ENCODE results near the gene SKIC3.

DNA sequence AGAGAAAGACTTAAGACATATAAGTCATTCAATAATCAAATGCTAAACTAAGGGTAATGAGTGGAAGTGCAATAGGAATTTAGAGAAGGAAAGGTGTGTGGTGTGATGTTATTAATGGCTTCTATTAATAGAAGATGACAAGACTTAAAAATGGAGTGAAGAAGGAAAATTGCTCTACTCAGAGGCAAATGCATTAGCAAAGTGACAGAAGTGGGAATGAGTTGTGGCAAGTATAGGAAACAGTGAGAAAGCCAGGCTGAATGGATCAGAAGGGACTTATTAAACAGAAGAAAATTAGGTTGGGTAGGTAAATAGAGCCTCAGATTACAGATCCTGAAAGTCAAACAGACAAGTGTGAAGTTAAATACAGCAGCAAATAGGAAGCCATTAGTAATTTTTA lies 5.7 kb downstream of the SKIC3 start:
- no peak for TF ChIP-seq CTCF (IDR thresholded peaks at IDR 0.05)
- no peak for TF ChIP-seq EP300 (IDR thresholded peaks at IDR 0.05)

Data from stomach (tissue), 4 donors.